ENCODE data around the gene SNX14.
"Not testable (repeated sequence)": the region's sequence is repeated elsewhere in the genome, so short reads cannot be mapped to it uniquely, and the experiment has no call there.

The SNX14 gene

GRCh38 chr6:85610182-85610895, 16.7 kb upstream of the SNX14 start:
- TF ChIP-seq POLR2A (IDR thresholded peaks at IDR 0.05; ENCODE audit: low read depth, low read length) = no peak
- FAIRE-seq (no peak), DNase-seq (ENCODE audit: insufficient read length, low spot score) (no peak)

- FAIRE-seq (no peak), DNase-seq (ENCODE audit: insufficient read length, low spot score) (no peak)
- TF ChIP-seq POLR2A (IDR thresholded peaks at IDR 0.05; ENCODE audit: low read depth, low read length) = no peak
Measured at GRCh38 chr6:85602100-85602499, 8.4 kb upstream of the SNX14 start.

GRCh38 chr6:85600713-85601313, 7.2 kb upstream of the SNX14 start:
- FAIRE-seq (no peak), DNase-seq (ENCODE audit: insufficient read length, low spot score) (no peak)
- TF ChIP-seq POLR2A (IDR thresholded peaks at IDR 0.05; ENCODE audit: low read depth, low read length) = no peak

- FAIRE-seq (peak; percentile 75), DNase-seq (ENCODE audit: insufficient read length, low spot score) (peak; percentile 6)
- TF ChIP-seq POLR2A (IDR thresholded peaks at IDR 0.05; ENCODE audit: low read depth, low read length) = no peak
Measured at GRCh38 chr6:85594197-85594930, 706 bp upstream of the SNX14 start.

- no peak for FAIRE-seq
- DNase-seq (ENCODE audit: insufficient read length, low spot score) = no peak
- no peak for TF ChIP-seq POLR2A (IDR thresholded peaks at IDR 0.05; ENCODE audit: low read depth, low read length)
Measured at GRCh38 chr6:85592033-85592432, 1.6 kb downstream of the SNX14 start.

GRCh38 chr6:85591207-85591606, 2.5 kb downstream of the SNX14 start:
- FAIRE-seq (no peak), DNase-seq (ENCODE audit: insufficient read length, low spot score) (no peak)
- TF ChIP-seq POLR2A (IDR thresholded peaks at IDR 0.05; ENCODE audit: low read depth, low read length) = no peak

- FAIRE-seq (no peak), DNase-seq (ENCODE audit: insufficient read length, low spot score) (no peak)
Measured at GRCh38 chr6:85585741-85586140, 7.9 kb downstream of the SNX14 start.

GRCh38 chr6:85582832-85583231, 10.8 kb downstream of the SNX14 start:
- FAIRE-seq = not testable (repeated sequence)

More at GRCh38 chr6:85585741-85586140, 7.9 kb downstream of the SNX14 start:
- TF ChIP-seq POLR2A (IDR thresholded peaks at IDR 0.05; ENCODE audit: low read depth, low read length) = no peak

GRCh38 chr6:85581572-85581971, 12.1 kb downstream of the SNX14 start:
- no peak for FAIRE-seq
- no peak for DNase-seq (ENCODE audit: insufficient read length, low spot score)
- no peak for TF ChIP-seq POLR2A (IDR thresholded peaks at IDR 0.05; ENCODE audit: low read depth, low read length)

More at GRCh38 chr6:85582832-85583231, 10.8 kb downstream of the SNX14 start:
- DNase-seq (ENCODE audit: insufficient read length, low spot score) = not testable (repeated sequence)

GRCh38 chr6:85580878-85581267, 12.8 kb downstream of the SNX14 start:
- DNase-seq (ENCODE audit: insufficient read length, low spot score) (no peak), FAIRE-seq (peak; percentile 83)
- TF ChIP-seq POLR2A (IDR thresholded peaks at IDR 0.05; ENCODE audit: low read depth, low read length) = no peak

GRCh38 chr6:85580118-85580877, 13.4 kb downstream of the SNX14 start:
- FAIRE-seq = no peak
- TF ChIP-seq POLR2A (IDR thresholded peaks at IDR 0.05; ENCODE audit: low read depth, low read length) = no peak
- no peak for DNase-seq (ENCODE audit: insufficient read length, low spot score)

- no peak for FAIRE-seq
- DNase-seq (ENCODE audit: insufficient read length, low spot score) = no peak
- TF ChIP-seq POLR2A (IDR thresholded peaks at IDR 0.05; ENCODE audit: low read depth, low read length) = no peak
Measured at GRCh38 chr6:85579581-85579980, 14.1 kb downstream of the SNX14 start.

GRCh38 chr6:85576476-85576875, 17.2 kb downstream of the SNX14 start:
- DNase-seq (ENCODE audit: insufficient read length, low spot score) (no peak), FAIRE-seq (no peak)
- no peak for TF ChIP-seq POLR2A (IDR thresholded peaks at IDR 0.05; ENCODE audit: low read depth, low read length)
